ENCODE measurements around the gene IL1A. TPM values are rescaled to one million over a fixed set of nuclear protein-coding genes. Genes with fewer than 3 reads are reported as not detected.
A peak's percentile ranks its signal among the peaks of the same experiment; 100 is the strongest.

Gene IL1A
- total RNA-seq, 1 donor from 2014 or later, result not detected

DNA sequence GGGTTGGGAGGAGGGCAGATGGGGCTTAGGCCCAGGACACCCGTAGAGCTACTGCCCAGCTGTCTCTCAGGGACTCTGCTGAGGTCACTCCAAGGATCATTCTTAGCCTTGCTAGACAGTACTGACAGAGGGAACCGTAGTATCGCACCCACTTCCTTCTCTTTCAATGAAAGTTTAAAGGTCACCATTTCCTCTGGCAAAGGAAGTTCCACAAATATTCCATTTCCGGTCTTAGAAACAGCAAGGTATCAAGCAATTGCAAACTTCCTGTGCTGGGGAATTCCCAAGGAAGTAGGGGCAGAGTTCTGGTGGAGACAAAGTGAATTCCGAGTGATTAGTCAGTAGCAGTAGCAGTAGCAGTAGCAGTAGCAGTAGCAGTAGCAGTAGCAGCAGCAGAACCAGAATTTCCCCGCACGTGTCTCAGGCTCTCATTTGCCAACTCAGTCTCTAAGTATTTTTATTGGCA is 27.6 kb upstream of the IL1A start:
- Mint-ChIP-seq H3K4me1 (ENCODE audit: low read depth, unreplicated experiment) (peaks cover 4% of the 10 kb centered on the region), H3K4me3 (ENCODE audit: unreplicated experiment) (no peak overlapping the region), H3K27ac (ENCODE audit: unreplicated experiment) (no peak overlapping the region), H3K9me3 (ENCODE audit: unreplicated experiment) (no peaks in the 10 kb centered on the region), H3K36me3 (ENCODE audit: unreplicated experiment) (no peaks in the 10 kb centered on the region), H3K27me3 (ENCODE audit: unreplicated experiment) (no peaks in the 10 kb centered on the region)
- no peak for TF ChIP-seq CTCF (IDR thresholded peaks at IDR 0.05; ENCODE audit: partially characterized antibody, unreplicated experiment)
- DNase-seq, result no peak

- peaks cover 4% of the 10 kb centered on the region for H3K4me1 Mint-ChIP-seq (ENCODE audit: low read depth, unreplicated experiment)
- H3K4me3 Mint-ChIP-seq (ENCODE audit: unreplicated experiment), result no peak overlapping the region
- TF ChIP-seq CTCF (IDR thresholded peaks at IDR 0.05; ENCODE audit: partially characterized antibody, unreplicated experiment), result no peak
- DNase-seq, result no peak
- no peaks in the 10 kb centered on the region for H3K9me3 Mint-ChIP-seq (ENCODE audit: unreplicated experiment)
- no peaks in the 10 kb centered on the region for H3K27me3 Mint-ChIP-seq (ENCODE audit: unreplicated experiment)
- H3K27ac Mint-ChIP-seq (ENCODE audit: unreplicated experiment), result no peak overlapping the region
- no peaks in the 10 kb centered on the region for H3K36me3 Mint-ChIP-seq (ENCODE audit: unreplicated experiment)
Measured at GRCh38 chr2:112811276-112811831, 27.1 kb upstream of the IL1A start.

DNA sequence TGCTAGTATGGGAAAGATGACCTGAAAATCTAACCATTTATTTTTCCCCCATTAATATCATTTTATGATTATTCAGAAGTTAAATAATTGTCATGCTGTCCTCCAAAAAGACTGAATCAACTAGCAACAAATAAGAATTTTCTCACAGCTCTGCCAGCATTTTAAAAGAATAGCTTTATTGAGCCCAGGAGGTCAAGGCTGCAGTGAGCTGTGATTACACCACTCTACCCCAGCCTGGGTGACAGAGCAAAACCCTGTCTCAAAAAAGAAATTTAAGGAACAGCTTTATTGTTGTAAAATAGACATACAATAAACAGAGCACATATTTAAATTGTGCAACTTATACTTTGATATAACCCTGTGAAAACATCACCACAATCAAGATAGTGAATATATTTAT is 24.8 kb upstream of the IL1A start:
- no peak for TF ChIP-seq CTCF (IDR thresholded peaks at IDR 0.05; ENCODE audit: partially characterized antibody, unreplicated experiment)
- H3K4me3 Mint-ChIP-seq (ENCODE audit: unreplicated experiment), result no peak overlapping the region
- DNase-seq, result no peak
- peaks cover 1% of the 10 kb centered on the region for H3K4me1 Mint-ChIP-seq (ENCODE audit: low read depth, unreplicated experiment)
- H3K36me3 Mint-ChIP-seq (ENCODE audit: unreplicated experiment), result no peaks in the 10 kb centered on the region
- H3K9me3 Mint-ChIP-seq (ENCODE audit: unreplicated experiment), result no peaks in the 10 kb centered on the region
- H3K27me3 Mint-ChIP-seq (ENCODE audit: unreplicated experiment), result peaks cover 2% of the 10 kb centered on the region
- no peak overlapping the region for H3K27ac Mint-ChIP-seq (ENCODE audit: unreplicated experiment)

- H3K4me3 Mint-ChIP-seq (ENCODE audit: unreplicated experiment), result no peak overlapping the region
- no peaks in the 10 kb centered on the region for H3K9me3 Mint-ChIP-seq (ENCODE audit: unreplicated experiment)
- H3K36me3 Mint-ChIP-seq (ENCODE audit: unreplicated experiment), result no peaks in the 10 kb centered on the region
- no peak for DNase-seq
- H3K27ac Mint-ChIP-seq (ENCODE audit: unreplicated experiment), result no peak overlapping the region
- H3K27me3 Mint-ChIP-seq (ENCODE audit: unreplicated experiment), result peaks cover 2% of the 10 kb centered on the region
- H3K4me1 Mint-ChIP-seq (ENCODE audit: low read depth, unreplicated experiment), result no peaks in the 10 kb centered on the region
- TF ChIP-seq CTCF (IDR thresholded peaks at IDR 0.05; ENCODE audit: partially characterized antibody, unreplicated experiment), result peak; percentile 52
Measured at GRCh38 chr2:112807233-112807807, 23.0 kb upstream of the IL1A start.

- no peak for DNase-seq
- no peak for TF ChIP-seq CTCF (IDR thresholded peaks at IDR 0.05; ENCODE audit: partially characterized antibody, unreplicated experiment)
- Mint-ChIP-seq H3K27ac (ENCODE audit: unreplicated experiment) (no peak overlapping the region), H3K4me1 (ENCODE audit: low read depth, unreplicated experiment) (no peaks in the 10 kb centered on the region), H3K36me3 (ENCODE audit: unreplicated experiment) (no peaks in the 10 kb centered on the region), H3K9me3 (ENCODE audit: unreplicated experiment) (peaks cover 2% of the 10 kb centered on the region), H3K27me3 (ENCODE audit: unreplicated experiment) (peaks cover 3% of the 10 kb centered on the region), H3K4me3 (ENCODE audit: unreplicated experiment) (no peak overlapping the region)
Measured at GRCh38 chr2:112805542-112805941, 21.2 kb upstream of the IL1A start.
